H7 (cell line): Measurements from ENCODE around the gene CCDC127. TPM values are rescaled to one million over a fixed set of nuclear protein-coding genes. Genes with fewer than 3 reads are reported as not detected.

Source experiments
- DNase-seq: peaks from one replicate; pipeline ENCODE4 v3.0.0; 2012
- H3K27me3 ChIP-seq: 2 replicates; pipeline ENCODE4 v1.6.0; 2011; ENCODE audit warnings: mild to moderate bottlenecking, low read length; ENCODE audit not compliant: control insufficient read depth, insufficient read depth
- H3K36me3 ChIP-seq: replicated peaks from 2 replicates; pipeline ENCODE4 v1.5.1; 2011; ENCODE audit warnings: low read length; ENCODE audit not compliant: control insufficient read depth, insufficient read depth
- H3K4me3 ChIP-seq: 2 replicates; pipeline ENCODE4 v1.5.1; 2011; ENCODE audit warnings: low read depth, mild to moderate bottlenecking, control low read depth, low read length, moderate library complexity; ENCODE audit not compliant: insufficient read depth
- total RNA-seq: library from RNA; depleted of rRNA; stranded (reverse); fragments of >200 nt; shearing (Covaris generic); gene quantifications from 2 replicates; pipeline ENCODE4 v1.2.3, GENCODE V29; 2014

Gene CCDC127
- total RNA-seq, 1 experiment from 2014 or later: 3.3 TPM

DNA sequence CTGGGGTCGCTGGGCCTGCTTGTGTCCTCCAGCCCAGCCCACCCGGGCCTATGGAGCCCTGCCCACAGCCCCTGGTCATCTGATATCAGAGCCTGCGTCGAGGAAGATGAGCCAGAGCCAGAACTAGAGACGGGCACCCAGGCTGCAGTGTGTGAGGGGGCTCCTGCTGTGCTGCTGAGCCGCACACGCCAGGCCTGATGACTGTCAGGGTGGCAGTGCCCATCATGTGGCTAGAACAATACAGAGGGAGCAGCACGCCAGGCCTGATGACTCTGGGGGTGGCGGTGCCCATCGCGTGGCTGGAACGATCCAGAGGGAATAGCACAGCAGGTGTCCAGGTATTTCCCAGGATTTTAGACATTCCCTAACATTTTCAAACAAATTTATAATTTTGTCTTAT lies 35.8 kb downstream of the CCDC127 start:
- Histone ChIP-seq H3K27me3 (no peaks in the 10 kb centered on the region), H3K36me3 (peaks cover 6% of the 10 kb centered on the region), H3K4me3 (no peak overlapping the region)
- DNase-seq: no peak

DNA sequence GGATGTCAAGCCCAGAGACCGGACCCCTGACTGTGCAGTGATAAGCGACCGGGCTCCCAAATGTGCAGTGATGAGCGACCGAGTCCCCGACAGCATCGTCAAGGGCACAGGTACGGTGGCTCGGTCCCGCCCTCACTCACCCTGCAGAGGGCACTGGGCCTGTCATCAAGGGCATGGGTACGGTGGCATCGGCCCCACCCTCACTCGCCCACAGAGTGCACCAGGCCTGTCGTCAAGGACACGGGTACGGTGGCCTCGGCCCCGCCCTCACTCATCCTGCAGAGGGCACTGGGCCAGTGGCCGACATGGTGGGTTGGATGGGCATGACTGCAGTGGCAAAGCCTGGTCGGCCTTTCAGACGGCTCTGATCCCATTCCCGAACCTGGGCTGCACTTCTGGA lies 36.4 kb downstream of the CCDC127 start:
- H3K4me3 ChIP-seq: no peak overlapping the region
- no peak for DNase-seq
- H3K36me3 ChIP-seq: peaks cover 6% of the 10 kb centered on the region

DNA sequence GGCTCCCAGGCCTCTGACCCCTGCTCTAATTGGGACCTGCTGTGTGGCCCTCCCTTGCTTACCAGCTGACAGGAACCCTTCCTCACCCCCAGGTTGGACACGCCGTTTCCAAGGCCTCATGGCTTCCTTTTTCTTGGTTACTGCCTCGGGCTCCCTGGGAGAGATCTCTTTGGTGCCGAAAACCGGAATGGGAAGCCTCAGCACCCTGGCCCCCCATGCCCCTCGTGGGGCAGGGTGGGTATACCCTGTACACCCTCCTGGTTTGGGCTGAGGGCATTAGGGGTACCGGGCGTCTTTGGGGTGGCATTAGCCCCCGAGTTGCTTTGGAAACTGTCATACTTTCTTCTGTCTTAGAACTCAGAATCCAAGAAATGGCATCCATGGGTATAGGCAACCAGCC lies 36.8 kb downstream of the CCDC127 start:
- Histone ChIP-seq H3K4me3 (no peak overlapping the region), H3K36me3 (peaks cover 6% of the 10 kb centered on the region), H3K27me3 (no peaks in the 10 kb centered on the region)
- DNase-seq: no peak

More for the DNA sequence above, 36.4 kb downstream of the CCDC127 start:
- no peaks in the 10 kb centered on the region for H3K27me3 ChIP-seq

DNA sequence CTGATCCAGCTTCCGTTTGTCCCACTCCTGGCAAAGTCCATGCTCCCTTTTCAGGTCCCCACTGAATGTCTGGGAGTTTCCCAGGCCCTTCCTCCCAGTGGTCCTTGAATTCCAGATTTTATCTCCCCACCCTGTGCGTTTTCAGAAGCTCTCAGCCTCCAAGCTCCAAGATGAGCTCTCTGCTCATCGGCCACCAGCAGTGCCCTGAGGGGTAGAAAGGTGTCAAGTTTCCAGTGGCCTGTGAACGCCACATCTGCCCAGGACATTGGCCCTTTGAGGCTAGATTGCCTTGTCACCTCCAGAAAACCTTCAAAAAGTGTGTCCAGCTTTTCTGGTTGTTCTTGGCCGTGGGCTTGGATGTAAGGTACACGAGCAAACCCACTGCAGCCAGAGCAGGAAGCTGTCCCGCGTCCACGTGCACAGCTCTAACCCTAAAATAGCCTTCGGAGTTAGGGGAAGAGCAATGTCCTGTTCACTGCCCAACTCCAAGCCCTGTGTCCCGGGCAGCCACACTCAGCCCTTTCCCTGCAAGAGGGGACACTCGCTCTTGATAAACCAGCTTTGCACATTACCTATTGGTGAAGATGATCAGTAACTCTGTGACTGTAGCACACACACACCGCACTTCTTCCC lies 37.6 kb downstream of the CCDC127 start:
- DNase-seq: no peak
- no peaks in the 10 kb centered on the region for H3K27me3 ChIP-seq
- H3K4me3 ChIP-seq: no peak overlapping the region
- H3K36me3 ChIP-seq: peaks cover 6% of the 10 kb centered on the region

DNA sequence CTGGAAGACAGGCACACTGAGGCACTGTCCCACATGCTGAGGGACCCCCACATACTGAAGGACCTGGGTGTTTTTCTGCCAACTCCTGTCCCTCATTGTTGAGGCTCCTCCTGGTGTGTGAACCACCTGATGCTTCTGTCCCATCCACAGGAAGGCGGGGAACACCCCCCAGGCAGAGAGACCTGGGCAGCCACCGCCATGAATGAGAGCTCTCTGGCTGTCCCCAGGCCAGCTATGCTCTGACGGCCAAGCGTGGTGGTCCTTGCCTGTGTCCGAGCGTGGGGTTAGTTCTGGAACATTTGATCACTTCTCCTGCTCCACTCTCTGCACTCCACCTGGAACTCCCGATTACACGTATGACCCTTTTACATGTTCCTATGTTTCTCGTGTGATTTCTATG lies 38.6 kb downstream of the CCDC127 start:
- H3K4me3 ChIP-seq: no peak overlapping the region
- peaks cover 6% of the 10 kb centered on the region for H3K36me3 ChIP-seq
- DNase-seq: no peak
- no peaks in the 10 kb centered on the region for H3K27me3 ChIP-seq

DNA sequence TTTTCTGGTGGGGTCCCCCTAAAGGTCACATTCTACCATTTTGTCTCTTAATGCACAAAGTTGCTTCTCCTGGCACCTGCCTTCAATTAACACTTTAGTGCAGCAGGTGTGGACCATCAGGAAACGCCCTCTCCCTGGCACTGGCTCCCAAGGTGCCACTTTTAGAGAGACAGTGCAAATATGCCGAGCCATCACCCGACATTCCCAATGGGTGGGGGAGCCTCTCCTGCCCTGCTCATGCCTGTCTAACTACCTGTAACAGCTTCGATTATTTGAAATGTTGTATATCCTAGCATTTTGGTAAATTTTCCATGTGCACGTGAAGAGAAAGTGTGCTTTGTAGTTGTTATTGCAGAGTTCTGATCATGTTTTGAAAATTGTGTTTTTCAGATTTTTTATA lies 39.8 kb downstream of the CCDC127 start:
- peaks cover 9% of the 10 kb centered on the region for H3K36me3 ChIP-seq
- no peaks in the 10 kb centered on the region for H3K27me3 ChIP-seq
- no peak overlapping the region for H3K4me3 ChIP-seq
- no peak for DNase-seq

DNA sequence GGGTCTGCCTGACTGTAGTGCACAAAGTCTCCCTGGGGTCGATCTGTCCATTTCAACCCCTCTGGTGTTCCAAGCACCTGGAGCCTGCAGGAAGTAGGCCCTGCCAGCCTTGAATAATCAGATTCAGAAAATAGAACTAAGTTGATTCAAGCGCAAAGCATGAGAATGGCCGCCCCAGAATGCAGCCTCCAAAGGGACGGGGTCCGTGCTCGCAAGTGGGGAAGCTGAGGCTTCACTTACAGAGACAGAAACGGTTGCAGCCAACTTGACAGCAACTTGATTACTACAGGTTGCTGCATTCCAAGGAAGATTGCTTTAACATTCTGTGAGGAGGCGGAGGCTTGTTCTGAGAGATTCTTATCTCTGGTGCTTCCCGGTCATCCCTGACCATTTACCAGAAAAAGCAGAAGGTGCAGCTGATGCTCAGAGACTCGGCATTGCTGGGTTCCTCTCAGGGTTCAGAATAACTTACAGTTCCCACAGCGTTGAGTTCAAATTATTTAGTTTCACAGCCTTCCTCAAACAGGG lies 41.6 kb downstream of the CCDC127 start:
- Histone ChIP-seq H3K4me3 (no peak overlapping the region), H3K27me3 (no peaks in the 10 kb centered on the region), H3K36me3 (peaks cover 6% of the 10 kb centered on the region)
- no peak for DNase-seq

DNA sequence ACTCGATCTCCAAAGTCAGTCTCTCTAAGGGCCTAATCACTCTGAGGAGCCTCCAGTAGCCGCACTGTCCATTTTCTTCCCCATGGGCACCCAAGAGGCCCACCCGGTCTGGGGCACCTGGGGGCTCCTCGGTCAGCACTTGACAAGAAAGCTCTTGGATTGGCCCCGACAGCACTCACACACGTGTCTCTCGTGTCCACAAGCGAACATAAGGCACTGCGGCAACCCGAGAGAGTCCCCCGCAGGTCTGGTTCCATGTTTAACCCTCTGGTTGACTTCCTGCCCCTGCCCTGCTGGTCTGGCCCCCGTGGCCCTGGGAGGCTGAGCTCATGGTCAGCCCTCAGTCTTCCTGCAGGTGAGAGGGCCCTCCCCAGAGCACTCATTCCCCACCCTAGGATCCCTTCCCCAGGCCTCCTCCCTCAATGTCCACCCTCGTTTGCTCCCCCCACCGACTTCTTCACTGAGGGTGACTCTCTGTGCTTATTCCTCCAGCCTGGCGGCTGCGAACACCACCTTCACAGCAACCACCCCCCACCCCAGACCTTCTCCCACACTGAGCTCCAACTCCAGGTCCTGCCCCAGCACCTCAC lies 43.0 kb downstream of the CCDC127 start:
- DNase-seq: no peak
- Histone ChIP-seq H3K36me3 (peaks cover 3% of the 10 kb centered on the region), H3K27me3 (no peaks in the 10 kb centered on the region), H3K4me3 (no peak overlapping the region)

DNA sequence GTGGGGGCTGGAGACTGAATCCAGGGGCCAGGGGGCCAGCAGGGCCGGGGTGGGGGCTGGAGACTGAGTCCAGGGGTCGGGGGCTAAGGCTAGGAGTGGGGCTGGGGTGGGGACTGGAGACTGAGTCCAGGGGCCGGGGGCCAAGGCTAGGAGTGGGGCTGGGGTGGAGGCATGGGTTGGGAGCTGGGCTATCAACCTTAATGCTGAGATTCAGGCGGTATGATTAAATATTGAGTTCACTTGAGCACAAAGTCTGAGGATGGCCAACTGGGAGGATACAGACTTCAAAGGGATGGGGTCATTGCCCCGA lies 43.7 kb downstream of the CCDC127 start:
- DNase-seq: no peak
- Histone ChIP-seq H3K27me3 (no peaks in the 10 kb centered on the region), H3K4me3 (no peak overlapping the region), H3K36me3 (peaks cover 3% of the 10 kb centered on the region)

DNA sequence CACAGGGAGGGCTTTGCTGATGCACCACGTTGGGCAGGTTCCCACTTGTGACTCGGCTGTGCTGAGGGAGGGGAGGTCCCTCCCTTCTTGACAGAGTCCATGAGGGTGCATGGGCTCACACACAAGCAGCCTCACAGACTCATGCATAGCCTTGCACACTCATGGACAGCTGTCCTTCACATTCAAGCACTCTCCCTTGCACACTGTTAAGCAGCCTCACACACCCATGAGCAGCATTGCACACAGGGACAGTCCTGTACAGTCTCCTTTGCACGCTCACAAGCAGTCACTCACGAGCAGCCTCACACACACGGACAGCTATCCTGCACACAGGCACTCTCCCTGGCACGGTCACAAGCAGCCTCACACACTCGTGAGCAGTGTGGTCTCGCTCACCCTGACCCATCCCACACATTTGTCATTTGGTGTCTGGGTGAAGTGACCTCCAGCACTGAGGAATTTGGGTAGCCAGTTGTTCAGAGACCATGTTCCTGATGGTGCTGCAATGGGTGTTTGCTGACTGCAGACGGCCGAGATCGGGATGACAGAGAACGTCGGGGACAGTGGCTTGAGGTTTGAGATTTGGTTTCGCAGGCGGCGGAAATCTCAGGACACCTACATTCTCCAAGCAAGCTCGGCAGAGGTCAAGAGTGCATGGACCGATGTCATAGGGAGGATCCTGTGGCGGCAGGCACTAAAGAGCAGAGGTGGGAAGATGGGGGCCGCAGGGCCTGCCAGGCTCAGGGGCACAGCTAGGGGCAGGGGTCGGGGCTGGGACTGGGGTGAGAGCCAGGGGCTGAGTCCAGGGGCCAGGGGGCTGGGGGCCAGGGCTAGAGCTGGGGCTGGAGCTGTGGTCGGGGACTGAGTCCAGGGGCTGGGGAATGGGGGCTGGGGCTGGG lies 44.3 kb downstream of the CCDC127 start:
- no peak overlapping the region for H3K4me3 ChIP-seq
- H3K27me3 ChIP-seq: no peaks in the 10 kb centered on the region
- H3K36me3 ChIP-seq: peaks cover 3% of the 10 kb centered on the region
- DNase-seq: no peak

DNA sequence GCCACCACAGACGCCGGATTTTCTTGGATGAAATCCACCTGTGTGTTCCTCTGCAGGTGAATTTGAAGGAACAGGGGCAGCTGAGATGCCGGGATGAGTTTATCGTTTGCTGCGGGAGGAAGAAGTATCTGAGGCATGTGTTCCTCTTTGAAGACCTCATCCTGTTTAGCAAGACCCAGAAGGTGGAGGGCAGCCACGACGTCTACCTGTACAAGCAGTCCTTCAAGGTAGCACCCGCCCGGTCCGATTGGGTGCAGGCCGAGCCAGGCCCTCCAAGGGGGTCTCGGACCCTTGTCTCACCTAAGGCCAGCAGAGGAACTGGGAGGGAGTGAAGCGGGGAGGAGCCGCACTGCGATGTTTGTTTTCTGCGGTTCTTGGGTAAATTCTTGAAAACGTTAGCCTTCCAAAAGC lies 45.1 kb downstream of the CCDC127 start:
- no peak overlapping the region for H3K4me3 ChIP-seq
- H3K27me3 ChIP-seq: no peaks in the 10 kb centered on the region
- no peak for DNase-seq
- peaks cover 3% of the 10 kb centered on the region for H3K36me3 ChIP-seq

DNA sequence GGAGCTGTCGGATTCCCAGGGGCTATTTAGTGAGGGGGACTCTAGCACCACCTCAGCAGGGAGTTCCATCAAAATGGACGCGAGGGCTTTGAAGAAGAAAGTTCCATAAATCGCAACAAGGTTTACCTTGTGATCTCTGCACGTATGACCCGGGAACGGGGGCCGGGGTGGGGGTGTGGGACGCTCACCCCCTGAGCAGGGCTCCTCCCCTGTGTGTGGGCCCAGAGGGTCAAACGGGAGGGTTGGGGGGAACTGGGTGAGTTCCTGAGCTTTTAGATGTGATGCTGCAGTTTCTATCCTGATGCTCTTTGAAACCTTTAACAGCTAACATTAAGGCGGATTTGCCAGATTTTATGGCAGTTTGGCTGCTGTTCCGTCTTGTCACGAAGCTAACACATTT lies 45.5 kb downstream of the CCDC127 start:
- H3K27me3 ChIP-seq: no peaks in the 10 kb centered on the region
- peaks cover 3% of the 10 kb centered on the region for H3K36me3 ChIP-seq
- H3K4me3 ChIP-seq: no peak overlapping the region
- DNase-seq: no peak

DNA sequence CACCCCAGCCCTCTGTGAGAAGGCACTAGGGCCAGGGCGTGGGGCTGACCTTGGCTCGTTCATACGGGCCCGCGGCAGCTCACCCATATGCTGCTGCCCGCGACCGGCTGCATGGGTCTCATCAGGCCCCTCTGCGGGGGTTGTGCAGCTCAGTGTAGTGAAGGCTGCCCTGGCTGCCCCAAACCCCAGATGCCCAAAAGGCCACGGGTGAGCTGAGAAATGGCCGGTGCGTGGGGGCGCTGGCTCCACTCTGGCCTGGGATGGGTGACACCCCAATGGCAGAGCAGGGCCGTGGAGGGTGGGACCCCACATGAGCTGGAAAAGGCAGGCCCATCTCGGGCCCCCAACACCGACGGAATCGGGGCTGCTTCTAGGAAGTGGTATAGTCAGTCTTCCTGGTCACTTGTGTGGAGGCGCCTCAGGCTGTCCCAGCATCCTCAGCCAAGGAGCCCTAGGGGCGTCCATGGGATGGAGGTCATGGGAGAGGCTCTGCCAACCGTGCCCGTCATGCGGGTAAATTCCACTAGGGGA lies 46.1 kb downstream of the CCDC127 start:
- Histone ChIP-seq H3K4me3 (no peak overlapping the region), H3K36me3 (peaks cover 3% of the 10 kb centered on the region), H3K27me3 (no peaks in the 10 kb centered on the region)
- no peak for DNase-seq

DNA sequence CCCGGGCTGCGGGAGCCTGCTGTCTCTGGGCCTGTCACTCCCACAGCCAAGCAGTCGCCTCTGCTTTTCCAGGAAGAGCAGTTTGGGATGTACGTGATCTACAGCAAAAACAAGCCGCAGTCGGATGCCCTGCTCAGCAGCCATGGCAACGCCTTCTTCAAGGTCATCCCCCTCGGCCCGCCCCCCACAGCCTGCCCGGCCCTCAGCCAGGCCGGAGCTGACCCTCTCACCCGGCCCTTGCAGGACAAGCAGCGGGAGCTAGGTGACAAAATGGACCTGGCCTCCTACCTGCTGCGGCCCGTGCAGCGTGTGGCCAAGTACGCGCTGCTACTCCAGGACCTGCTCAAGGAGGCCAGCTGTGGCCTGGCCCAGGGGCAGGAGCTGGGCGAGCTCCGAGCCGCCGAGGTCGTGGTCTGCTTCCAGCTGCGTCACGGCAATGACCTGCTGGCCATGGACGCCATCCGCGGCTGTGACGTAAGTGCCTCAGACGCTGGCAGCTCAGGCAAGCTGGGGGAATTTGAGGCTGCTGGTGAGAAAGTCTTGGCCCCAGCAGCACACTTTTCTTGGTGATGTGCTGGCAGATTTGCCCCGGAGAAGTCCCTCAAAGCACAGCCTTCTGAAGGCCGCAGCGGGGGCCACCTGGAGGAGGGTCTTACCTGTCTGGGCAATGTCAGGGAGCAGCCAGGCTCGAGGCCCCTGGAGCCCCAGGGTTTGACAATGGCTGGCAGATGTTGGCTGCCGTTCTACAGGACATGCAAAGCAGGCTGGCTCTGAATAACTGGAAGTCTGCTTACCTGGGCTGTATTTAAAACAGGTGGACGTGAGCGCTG lies 46.8 kb downstream of the CCDC127 start:
- H3K27me3 ChIP-seq: no peaks in the 10 kb centered on the region
- DNase-seq: peak; percentile 56
- no peak overlapping the region for H3K4me3 ChIP-seq
- peaks cover 3% of the 10 kb centered on the region for H3K36me3 ChIP-seq
